Adrenal gland (tissue), 5 donors: ENCODE measurements around the gene ANKDD1A.

Experiments
- POLR2A ChIP-seq, 2 donors: fragments of 450-650 bp; IDR thresholded peaks; one replicate each; pipeline ENCODE4 v1.6.1; 2017; ENCODE audit warnings: antibody characterized with exemption in 2 of 2, mild to moderate bottlenecking in 2 of 2, moderate library complexity in 1 of 2
- TF ChIP-seq, protein P1 (sequence below), 6 experiments: fragments of 450-650 bp in 4 of 6; fragments of 200-600 bp in 2 of 6; sonication (generic) in 1 of 6; IDR thresholded peaks; 1 replicate in 5 of 6; 2 replicates in 1 of 6; pipeline versions ENCODE4 v1.5.1 to v1.8.0; 2016 to 2021; ENCODE audit warnings: antibody characterized with exemption in 6 of 6, mild to moderate bottlenecking in 2 of 6, moderate library complexity in 1 of 6
- donor health status: DM: no; HTN: no; CAD: no.

- no peak for TF ChIP-seq POLR2A (IDR thresholded peaks at IDR 0.05)
- TF ChIP-seq, protein P1, sequence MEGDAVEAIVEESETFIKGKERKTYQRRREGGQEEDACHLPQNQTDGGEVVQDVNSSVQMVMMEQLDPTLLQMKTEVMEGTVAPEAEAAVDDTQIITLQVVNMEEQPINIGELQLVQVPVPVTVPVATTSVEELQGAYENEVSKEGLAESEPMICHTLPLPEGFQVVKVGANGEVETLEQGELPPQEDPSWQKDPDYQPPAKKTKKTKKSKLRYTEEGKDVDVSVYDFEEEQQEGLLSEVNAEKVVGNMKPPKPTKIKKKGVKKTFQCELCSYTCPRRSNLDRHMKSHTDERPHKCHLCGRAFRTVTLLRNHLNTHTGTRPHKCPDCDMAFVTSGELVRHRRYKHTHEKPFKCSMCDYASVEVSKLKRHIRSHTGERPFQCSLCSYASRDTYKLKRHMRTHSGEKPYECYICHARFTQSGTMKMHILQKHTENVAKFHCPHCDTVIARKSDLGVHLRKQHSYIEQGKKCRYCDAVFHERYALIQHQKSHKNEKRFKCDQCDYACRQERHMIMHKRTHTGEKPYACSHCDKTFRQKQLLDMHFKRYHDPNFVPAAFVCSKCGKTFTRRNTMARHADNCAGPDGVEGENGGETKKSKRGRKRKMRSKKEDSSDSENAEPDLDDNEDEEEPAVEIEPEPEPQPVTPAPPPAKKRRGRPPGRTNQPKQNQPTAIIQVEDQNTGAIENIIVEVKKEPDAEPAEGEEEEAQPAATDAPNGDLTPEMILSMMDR (IDR thresholded peaks at IDR 0.05) = no peak
Observed at GRCh38 chr15:64943512-64944225, 32.0 kb downstream of the ANKDD1A start.
